NCI-H1694 treated with DMSO at 0.1 percent for 48 hours (cell line): ENCODE measurements around the gene ZNF341.

Experiments used
- DNase-seq: peaks from one replicate; lab custom pipeline; 2025; lab: John Stamatoyannopoulos, UW

The ZNF341 gene

DNA sequence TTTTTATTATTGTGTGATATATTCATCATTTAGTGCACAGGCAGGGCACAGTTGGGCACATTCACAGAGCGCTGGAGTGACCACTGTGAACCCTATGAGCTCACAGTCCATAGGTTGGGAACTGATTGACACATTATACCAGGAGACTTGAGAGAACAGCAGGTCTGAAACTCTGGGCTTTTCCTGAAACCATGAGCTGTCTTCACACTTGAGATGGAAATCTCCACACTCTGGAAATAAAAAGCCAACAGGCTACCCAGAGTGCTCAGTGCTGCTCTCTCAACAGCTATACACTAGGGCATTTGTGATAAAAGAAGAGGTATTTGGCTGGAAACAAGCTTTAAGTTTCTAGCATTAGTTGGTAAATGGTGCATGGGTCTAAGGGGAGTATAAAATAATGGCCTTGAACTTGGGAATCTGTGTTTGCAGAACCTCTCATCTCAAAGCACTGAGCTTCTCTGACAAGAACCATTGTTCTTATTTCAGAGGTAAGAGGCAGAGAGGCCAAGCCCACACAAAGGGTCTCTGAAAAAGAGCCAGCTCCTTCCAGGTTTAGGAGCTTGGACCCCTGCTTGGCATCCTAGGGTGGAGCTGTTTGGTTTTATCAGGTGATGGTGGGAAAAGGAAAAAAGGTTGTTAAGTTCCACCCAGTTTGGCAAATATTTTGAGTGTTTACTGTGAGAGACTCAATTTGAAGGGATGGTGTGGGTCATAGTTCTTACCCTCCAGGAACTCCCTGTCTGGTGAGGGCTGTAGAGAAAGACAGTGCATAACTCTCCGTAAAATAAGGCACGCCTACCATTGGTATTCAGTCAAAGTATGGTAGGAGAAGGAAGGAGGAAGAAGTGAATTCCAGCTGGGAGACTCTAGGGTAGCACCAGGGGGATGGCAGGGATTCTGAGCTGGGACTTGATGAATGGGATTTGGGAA, 93.8 kb downstream of the ZNF341 start:
- DNase-seq: no peak

- no peak for DNase-seq
These were observed 94.6 kb downstream of the ZNF341 start for GRCh38 chr20:33826270-33826897.

- DNase-seq: no peak
These were observed 95.3 kb downstream of the ZNF341 start for GRCh38 chr20:33827109-33827508.

DNA sequence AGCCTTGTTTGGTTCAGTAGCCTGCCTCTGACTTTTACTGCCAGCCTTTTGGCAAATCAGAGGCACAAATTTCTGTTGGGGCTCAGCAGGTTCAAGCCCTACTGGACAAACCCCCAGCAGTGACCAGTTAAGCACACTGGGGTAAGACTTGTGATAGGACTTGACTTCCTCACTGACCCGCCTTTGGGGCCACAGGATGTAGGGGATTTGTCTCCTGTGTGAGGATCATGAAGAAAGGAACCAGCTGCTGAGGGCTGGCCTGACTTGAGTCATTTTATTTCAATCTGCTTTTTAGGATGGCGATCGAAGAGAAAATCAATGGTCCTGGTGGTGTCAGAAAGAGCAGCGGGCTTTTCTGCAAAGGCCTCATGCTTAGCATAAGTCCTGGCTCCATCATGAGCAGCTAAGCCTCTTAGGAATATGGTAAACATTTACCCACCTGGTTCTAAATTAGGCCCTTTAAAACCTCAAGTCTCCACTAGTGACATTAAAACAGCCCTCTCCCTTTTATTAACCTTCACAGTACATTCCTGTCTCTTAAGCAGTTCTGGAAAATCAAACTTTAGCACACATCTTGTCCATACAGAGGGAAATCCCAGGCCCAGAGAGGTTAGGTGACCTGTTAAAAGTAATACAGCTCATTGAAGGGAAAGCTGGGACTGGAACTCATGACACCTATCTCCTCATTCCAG, 96.0 kb downstream of the ZNF341 start:
- no peak for DNase-seq

GRCh38 chr20:33828326-33828844, 96.6 kb downstream of the ZNF341 start:
- no peak for DNase-seq

DNA sequence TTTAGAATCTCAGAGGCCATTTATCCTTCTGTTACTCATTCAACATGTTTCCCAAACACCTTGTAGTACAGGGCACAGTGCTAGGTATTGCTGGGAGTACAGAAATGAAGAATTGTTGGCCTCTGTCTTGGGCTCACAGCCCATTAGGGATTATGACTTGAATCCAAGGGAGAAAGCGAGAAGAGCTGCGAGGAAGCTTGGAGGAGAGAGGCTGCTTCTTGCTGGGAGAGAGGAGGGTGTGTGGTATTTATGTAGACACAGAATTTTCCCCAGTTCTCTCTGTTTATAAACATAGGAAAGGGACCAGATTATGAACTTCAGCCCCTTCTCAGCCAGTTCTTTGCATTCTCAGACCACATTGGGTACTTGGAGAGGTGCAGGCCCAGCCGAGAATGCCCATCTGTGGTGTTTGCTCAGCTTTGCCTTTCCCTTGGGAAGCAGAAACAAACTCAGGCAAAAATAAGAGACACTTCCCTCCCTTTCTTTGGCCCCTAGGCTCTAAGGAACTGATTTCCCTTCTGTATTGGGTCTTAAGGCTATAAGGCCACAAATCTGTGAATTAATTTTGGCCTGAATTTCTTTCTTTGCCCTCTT, 97.3 kb downstream of the ZNF341 start:
- DNase-seq: no peak

DNA sequence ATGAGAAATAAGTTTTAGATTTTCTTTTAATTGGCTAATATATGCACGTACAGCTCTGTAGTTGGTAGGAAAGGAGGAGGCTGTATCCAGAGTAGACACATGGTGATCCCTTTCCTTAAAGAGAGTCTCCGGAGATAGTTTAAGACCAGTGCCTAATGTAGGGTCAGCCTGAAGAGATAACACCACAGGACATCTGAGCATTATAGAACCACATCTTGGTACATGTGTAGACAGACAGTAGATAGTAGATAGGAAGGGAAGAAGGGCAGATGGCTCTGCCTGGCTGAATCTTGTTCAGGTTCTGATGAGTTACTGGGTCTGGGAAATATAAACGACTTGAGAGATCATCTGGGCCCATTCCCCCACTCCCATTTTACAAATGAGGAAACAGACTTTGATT, 97.8 kb downstream of the ZNF341 start:
- no peak for DNase-seq

DNA sequence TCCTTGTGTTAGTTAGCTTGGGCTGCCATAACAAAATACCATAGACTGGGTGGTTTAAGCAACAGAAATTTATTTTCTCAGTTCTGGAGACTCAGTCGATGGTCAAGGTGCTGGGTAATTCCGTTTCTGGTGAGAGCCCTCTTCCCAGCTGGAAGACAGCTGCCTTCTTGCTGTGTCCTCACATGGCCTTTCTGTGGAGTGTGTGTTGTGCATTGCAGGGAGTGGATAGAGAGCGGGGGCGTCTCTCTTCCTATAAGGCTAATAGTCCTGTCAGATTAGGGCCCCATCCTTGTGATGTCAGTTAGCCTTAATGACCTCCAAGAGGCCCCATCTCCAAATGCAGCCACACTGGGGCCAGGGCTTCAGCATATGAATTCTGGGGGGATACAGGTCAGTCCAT, 98.6 kb downstream of the ZNF341 start:
- no peak for DNase-seq

- DNase-seq: peak; percentile 2
These were observed 100.5 kb downstream of the ZNF341 start for GRCh38 chr20:33832103-33832804.

- DNase-seq: no peak
These were observed 101.5 kb downstream of the ZNF341 start for GRCh38 chr20:33833333-33833732.

GRCh38 chr20:33835615-33836172, 103.9 kb downstream of the ZNF341 start:
- DNase-seq: no peak

- DNase-seq: no peak
These were observed 104.5 kb downstream of the ZNF341 start for GRCh38 chr20:33836277-33836676.

DNA sequence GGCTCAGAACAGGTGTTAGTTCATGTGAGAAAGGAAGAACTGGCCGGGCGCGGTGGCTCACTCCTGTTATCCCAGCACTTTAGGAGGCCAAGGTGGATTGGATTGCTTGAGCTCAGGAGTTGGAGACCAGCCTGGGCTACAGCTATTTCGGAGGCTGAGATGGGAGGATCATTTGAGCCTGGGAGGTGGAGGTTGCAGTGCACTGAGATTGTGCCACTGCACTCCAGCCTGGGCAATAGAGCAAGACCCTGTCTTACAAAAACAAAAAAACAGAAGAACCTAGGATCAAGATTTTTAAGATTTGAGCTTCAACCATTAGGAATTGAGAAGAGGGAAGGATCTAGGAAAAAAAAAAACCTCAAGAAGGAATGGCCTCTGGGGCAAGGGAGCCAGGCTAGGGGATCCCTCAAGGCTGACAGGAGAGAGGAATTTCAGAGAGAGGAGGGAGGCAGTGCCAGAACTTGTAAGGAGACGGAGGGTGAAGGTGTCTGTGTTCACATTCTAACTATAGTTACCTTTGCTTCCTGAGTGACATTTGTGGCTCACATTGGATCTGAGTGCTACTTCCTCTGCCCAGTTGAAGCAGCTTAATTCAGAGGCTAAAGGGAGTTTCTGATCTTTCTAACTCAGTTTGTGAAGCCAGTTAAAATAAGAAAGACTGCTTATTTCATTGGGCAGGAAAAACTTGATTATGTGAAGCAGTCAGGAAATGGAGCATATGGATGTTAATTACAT, 105.5 kb downstream of the ZNF341 start:
- DNase-seq: no peak

DNA sequence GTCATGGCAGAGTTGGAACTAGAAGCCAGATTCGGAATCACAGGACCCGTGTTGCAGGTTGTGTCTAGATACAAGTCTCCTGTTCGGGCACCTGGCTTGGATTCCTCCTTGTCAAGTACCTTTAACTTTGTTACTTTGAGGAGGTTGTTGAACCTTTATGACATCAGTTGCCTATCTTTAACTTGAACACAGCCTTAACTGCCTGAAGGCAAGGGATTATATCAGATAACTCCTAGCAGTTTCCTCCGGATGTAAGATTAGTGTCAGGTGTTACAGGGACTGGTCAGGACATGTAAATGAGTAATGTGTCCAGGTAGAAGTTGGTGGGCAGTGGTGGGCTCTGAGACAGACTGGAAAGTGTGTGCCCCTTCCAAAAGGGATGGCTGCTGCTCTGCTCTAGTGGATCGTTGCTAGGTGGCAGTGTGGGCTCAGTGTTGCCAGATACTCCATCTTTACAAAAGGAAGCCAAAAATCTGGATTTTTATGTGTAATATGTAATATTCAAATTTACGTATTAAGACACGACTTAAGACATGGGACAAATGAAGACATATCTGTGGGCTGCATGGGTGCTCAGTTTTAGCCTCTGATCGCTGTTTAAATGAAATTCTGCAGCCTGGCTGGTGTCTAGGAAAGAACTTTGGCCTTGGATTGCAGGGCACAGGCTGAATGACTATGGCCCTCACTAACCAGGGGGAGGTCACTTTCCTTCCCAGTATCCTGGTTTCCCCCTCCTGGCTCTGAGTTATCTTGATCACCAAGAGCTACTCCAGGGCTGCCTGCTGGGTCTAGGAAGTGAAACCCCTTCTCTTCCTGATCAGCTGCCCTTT, 106.5 kb downstream of the ZNF341 start:
- no peak for DNase-seq

DNA sequence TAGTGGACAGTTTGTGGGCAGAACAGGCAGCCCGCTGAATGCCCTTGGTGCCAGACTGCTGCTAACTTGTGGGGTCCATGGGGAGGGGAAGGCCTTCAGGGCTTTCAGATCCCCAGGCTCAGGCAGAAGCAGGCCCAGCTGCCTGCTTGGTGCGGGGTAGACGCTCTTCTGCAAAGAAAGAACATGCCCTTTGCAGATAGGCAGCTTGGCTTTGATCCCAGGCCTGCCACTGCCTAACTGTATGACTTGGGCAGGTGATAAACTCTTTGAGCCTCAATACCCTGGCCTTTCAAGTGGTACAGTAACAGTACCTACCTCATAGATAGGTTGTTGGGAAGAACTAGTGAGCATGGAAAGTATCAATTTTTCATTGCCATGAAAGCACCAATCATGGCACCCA, 107.8 kb downstream of the ZNF341 start:
- DNase-seq: no peak

- DNase-seq: no peak
These were observed 108.4 kb downstream of the ZNF341 start for GRCh38 chr20:33840160-33840559.

GRCh38 chr20:33840759-33841435, 109.1 kb downstream of the ZNF341 start:
- no peak for DNase-seq

DNA sequence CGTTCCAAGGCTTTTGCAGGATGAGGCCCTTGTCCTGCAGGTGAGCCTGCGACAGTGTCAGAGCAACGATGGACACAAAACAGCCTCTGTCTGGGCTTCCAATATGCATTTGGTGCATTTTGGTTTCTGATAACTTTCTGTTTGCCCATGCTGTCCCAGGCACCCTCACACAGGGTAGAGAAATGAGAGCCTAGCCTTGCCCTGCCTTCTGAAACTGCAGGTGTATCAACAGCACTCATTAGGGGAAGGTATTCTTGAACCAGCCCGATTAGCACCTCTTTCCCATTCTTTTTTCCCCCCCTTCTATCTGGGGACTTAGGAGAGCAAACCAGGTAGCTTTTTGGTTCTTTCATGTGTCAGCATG, 109.6 kb downstream of the ZNF341 start:
- DNase-seq: no peak
